ENCODE data around the gene AQP5.

DNA sequence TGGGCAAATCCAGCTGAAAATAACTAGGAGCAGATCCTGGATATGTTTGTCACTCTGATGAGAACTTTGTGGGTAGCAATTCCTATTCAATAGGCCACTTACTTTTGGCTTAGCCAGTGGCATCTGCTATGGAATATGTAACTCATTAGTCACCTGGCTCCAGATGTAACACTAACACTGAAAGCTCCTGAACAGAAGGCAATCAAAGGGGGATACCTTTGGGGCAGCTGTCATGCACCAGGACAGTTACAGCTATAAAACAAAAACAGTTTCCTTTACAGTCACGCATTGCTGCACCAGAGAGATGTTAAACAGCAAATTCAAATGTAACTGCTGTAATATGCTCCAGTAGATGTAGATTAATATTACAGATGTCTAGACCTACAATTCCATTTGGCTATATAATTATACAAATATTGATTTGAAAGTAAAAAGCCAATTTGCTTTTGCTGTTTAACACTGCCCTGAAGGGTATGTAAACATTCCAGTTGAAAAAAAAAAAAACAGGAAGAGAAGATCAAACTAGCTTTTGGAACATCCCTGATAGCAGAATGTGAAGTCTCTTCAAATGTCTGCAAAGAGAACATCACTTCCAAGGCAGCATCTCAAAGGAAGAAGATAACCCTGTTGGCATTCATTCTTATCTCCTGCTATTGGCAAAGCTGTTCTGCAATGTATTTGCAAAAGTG, 45.2 kb downstream of the AQP5 start:
- no peak for TF ChIP-seq CTCF (conservative IDR thresholded peaks at IDR 0.05)
- no peak for TF ChIP-seq ZFX (IDR thresholded peaks at IDR 0.05)

Measured in C4-2B (cell line).